ENCODE measurements around the gene ATXN10.
"Not testable (repeated sequence)": the region's sequence is repeated elsewhere in the genome, so short reads cannot be mapped to it uniquely, and the experiment has no call there.

Gene ATXN10

GRCh38 chr22:45790401-45790800 lies 118.8 kb downstream of the ATXN10 start:
- DNase-seq (ENCODE audit: low read depth) = no peak
- TF ChIP-seq CTCF (conservative IDR thresholded peaks at IDR 0.05; ENCODE audit: low read depth, low read length) = no peak
- H3K4me3 ChIP-seq (ENCODE audit: low read length) = no peak overlapping the region

GRCh38 chr22:45793161-45793560 lies 121.5 kb downstream of the ATXN10 start:
- no peak for TF ChIP-seq CTCF (conservative IDR thresholded peaks at IDR 0.05; ENCODE audit: low read depth, low read length)
- no peak overlapping the region for H3K4me3 ChIP-seq (ENCODE audit: low read length)
- no peak for DNase-seq (ENCODE audit: low read depth)

DNA sequence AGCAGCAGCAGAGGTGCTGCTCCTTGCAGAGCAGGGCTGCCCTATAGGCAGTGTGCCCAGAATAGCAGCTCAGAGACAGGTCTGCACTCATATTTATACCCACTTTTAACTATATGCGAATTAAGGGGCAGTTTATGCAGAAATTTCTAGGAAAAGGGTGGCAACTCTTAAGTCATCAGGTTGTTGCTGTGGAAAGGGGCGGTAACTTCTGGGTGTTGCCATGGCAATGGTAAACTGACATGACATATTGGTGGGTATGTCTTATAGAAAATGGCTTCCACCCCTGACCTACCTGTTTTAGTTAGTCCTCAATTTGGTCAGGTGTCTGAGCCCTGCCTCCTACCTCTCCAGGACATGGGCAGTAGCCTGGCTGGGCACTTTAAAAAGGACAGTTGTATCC lies 122.3 kb downstream of the ATXN10 start:
- no peak for TF ChIP-seq CTCF (conservative IDR thresholded peaks at IDR 0.05; ENCODE audit: low read depth, low read length)
- no peak for DNase-seq (ENCODE audit: low read depth)
- H3K4me3 ChIP-seq (ENCODE audit: low read length) = no peak overlapping the region

- not testable (repeated sequence) for DNase-seq (ENCODE audit: low read depth); H3K4me3 ChIP-seq (ENCODE audit: low read length)
These were observed 124.4 kb downstream of the ATXN10 start for GRCh38 chr22:45796009-45796408.

DNA sequence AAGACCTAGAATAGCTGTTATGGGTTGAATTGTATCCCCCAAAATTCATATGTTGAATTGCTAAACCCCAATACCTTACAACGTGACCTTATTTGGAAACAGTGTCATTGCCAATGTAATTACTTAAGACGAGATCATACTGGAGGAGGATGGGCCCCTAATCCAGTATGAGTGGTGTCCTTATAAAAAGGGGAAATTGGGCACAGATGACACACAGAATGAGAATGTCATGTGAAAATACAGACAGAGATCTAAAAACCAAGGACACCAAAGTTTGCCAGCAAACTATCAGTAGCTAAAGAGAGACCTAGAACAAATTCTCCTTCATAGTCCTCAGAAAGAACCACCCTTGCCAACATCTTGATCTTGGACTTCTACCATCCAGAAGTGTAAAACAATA lies 127.7 kb downstream of the ATXN10 start:
- no peak overlapping the region for H3K4me3 ChIP-seq (ENCODE audit: low read length)
- DNase-seq (ENCODE audit: low read depth) = no peak
- TF ChIP-seq CTCF (conservative IDR thresholded peaks at IDR 0.05; ENCODE audit: low read depth, low read length) = no peak

DNA sequence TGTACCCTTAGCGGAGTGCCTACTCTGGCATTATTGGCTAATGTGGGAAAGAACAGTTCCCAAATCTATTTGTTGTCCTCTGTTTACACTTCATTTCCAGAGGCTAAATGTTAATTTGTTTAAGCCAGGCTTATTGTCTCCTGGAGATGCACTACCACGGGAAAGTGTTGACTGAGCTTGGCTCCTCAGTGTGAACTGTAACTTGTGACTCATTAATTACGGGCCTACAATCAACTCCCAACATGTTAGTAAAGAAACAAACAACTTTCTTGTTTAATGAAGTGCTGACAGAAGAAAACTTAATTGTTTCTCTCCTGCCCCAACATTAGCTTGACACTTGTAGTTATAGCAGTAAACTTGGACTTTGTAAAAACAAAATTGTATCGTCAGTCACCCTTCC lies 130.4 kb downstream of the ATXN10 start:
- no peak for DNase-seq (ENCODE audit: low read depth)
- no peak for TF ChIP-seq CTCF (conservative IDR thresholded peaks at IDR 0.05; ENCODE audit: low read depth, low read length)
- no peak overlapping the region for H3K4me3 ChIP-seq (ENCODE audit: low read length)

DNA sequence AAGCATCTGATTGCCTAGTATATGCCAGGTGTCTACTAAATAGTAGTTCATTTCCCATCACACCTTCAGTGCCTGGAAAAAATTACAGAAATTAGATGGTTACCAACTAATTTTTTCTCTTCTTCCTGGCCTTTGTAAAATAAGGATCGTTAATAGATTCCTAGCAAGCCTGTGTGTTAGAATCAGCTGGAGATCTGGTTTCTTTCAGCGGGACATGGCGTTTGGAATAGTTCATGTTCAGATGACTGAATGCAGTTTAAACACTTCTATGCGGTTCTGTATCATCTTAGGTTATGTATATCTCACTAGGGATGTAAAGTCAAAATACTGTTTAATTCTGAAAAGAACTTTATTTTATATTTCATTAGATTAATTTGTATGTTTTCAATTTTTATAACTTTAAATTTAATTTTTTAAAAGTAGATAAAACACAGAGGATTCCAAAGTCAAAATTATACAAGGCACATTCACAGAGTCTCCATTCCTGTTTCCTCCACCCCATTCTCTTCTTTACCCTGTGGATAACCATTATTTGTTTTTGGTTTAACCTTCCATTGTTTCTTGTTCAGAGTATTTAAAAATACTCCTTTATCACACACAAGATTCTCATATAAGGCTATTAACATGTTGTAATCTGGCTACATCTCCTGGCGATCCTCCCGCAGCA lies 132.8 kb downstream of the ATXN10 start:
- H3K4me3 ChIP-seq (ENCODE audit: low read length) = no peak overlapping the region
- no peak for DNase-seq (ENCODE audit: low read depth)
- no peak for TF ChIP-seq CTCF (conservative IDR thresholded peaks at IDR 0.05; ENCODE audit: low read depth, low read length)

DNA sequence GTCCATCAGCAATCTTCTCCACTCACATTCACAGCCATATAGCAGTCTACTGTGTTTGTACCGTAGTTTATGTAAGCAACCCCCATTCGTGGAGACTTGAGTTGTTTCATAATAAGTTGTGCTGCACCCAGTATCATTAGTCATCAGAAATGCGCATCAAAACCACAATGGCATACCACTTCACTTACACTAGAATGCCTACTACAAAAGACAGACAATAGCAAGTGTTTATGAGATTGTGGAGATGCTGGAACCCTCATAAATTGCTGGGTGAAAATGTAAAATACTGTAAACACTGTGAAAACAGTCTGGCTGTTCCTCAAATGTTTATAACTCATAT lies 133.3 kb downstream of the ATXN10 start:
- peak; percentile 88 for DNase-seq (ENCODE audit: low read depth)
- no peak for TF ChIP-seq CTCF (conservative IDR thresholded peaks at IDR 0.05; ENCODE audit: low read depth, low read length)
- no peak overlapping the region for H3K4me3 ChIP-seq (ENCODE audit: low read length)
